ENCODE data around the gene CD160.
"Not testable (repeated sequence)": the region's sequence is repeated elsewhere in the genome, so short reads cannot be mapped to it uniquely, and the experiment has no call there.

CD160 gene

DNA sequence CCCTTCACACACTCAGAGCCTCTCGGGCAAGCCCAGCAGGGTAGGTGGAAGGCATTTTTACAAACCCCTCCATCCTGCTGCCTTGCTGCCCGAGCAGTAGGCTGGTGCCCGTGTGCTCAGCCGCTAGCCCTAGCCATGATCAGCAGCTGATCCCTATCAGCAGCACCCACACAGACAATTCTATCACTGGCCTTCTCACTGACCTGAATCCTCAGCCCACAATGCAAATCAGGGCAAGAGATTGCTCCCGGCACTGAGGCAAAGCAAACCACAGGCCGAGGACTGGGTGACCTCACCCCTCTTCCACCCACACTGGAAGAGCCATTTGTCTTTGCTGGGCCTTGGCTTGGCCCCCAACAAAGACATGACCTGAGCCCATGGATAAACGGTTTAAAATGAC is 11.2 kb upstream of the CD160 start:
- no peak for DNase-seq

GRCh38 chr1:145710291-145711027 is 8.8 kb upstream of the CD160 start:
- intact Hi-C loops (cut with DNase I): no loop called here
- no peak for DNase-seq

More for the DNA sequence above, 11.2 kb upstream of the CD160 start:
- intact Hi-C loops (cut with DNase I): no loop called here

- no peak for DNase-seq
- intact Hi-C loops (cut with DNase I): no loop called here
These were observed 8.1 kb upstream of the CD160 start for GRCh38 chr1:145711213-145711651.

DNA sequence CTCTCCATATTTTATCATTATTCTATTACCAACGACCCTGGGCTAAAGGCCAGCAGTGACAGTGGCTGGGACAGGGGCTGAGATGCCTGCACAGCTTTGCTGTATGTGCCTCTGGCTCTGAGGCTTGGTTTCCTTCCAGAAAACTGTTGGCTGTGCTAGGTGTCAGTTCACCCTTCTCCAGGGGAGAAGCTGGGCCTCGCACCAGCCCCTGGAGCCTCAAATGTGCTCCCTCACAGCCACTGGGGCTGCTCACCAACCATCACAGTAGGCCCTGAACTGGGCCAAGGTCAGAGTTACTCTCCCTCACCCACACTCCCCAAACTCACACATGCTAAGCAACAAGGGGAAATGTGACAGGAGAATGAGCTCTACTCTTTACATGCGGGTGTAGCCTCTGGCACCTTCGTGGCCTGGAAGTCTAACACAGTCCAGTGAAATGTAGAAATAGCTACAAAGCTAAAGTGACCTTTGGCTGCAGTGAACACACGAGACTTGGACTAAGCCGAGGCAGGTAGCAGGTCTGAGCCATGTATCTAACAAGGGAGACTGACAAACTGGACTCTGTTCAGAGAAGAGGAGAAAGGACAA is 4.7 kb upstream of the CD160 start:
- intact Hi-C loops (cut with DNase I): no loop called here
- no peak for DNase-seq

DNA sequence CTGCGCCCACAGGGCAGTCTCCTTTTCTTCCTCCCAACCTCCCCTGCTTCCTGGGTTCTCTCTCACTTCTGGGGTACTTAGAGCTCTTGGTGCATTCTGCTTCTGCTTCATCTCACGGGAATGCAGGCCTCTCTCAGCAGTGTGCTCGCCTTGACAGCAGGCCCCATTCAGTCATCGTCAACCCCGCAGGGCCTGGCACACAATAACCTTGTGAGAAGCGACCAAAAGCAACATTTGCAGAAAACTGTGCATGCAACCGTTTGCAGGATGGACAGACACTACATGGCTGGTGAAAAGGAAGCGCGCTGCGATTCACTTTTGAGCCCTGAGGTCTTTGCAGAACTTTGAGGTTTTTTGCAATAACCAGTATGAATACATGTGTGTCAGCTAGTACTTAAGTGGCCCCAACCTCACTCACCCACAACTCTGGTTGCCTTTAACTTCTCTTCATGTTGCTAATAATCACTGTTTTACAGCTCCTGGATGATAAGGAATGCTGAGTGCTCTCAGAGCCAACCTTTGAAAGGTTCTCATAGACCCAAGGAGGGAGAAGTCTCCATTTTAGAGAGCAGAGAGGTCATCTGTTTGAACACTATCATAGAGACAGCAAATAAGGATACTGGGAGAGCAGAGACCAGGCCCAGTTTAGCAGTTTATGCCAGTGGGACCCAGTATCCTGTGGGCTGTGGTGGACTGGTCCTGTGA is 2.5 kb upstream of the CD160 start:
- intact Hi-C loops (cut with DNase I): no loop called here
- no peak for DNase-seq

DNA sequence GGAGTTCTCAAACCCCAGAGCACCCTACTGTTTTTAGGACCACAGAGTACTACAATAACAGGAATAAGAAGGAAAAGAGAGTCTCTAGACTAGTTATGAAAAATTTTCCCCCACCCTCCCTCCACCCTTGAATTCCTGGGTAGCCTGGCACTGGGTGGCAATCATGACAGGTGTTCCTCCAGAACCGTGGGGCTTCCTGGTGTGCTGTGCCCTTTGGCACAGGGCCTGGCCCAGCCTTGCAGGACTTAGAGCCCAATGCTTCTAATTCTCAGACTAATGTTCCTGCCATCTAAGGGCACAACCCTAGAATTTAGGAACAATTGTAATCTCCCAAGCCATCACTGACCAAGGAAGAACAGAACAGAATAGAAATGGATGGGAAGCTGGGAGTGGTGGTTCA is 1.5 kb upstream of the CD160 start:
- DNase-seq: no peak
- intact Hi-C loops (cut with DNase I): no loop called here

- DNase-seq; intact Hi-C loops (cut with DNase I): not testable (repeated sequence)
These were observed 834 bp upstream of the CD160 start for GRCh38 chr1:145718465-145718864.

DNA sequence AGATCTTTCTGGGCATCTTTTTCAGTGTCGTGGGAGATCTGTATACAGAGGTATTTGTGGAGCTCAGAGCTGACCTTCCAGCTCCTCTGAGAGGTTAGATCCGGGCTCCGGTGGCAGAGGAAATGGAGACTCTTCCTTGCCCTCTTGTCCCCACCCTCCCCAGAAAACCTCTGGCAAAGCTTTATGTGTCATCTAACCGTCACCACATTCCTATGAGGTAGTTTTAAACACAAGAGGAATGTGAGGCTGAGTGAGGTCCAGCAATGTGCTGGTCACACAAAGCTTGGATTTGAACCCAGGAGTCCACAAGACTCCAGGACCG is 1.2 kb downstream of the CD160 start:
- intact Hi-C loops (cut with DNase I): no loop called here
- DNase-seq: no peak

DNA sequence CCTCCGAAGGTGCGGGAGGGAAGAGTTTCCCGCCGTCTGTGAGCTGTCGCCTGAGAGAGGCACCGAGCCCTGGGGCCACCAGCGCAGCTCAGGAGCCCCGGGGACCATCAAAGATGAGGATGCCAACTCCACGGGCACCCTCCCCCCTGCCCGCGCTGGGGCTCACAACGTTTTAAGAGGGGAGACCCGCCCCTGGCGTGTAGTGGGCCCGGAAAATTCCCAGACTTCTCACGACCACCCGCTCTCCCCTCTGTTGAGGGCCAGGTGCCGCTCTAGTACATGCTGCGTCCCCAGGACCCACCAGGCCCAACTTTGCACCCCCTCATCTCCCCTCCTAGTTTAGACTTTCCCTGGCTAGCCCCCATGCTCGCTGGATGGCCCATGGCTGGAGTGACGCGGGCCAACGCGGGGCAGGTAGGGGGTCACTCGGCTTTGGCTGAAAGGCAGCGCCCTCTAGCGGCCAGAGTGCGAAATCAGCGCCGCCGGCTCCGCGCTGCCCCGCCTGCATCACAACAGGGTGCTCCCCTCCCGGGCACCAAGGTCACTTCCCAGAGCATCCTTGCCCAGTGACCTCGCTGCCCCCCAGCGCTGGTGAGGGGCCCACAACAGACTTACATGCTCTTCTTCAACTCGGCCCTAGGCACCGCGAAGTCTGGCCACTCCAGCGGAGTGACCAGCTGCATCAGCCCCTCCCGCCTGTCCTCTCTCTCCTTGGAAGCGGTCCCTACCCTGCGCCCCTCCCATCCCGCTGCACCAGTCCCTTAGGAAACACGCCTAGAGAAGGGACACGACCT is 1.8 kb downstream of the CD160 start:
- DNase-seq: peak; percentile 45 to 95 (median 74)
- intact Hi-C loops (cut with DNase I): no loop called here

GRCh38 chr1:145726193-145726592 is 6.9 kb downstream of the CD160 start:
- intact Hi-C loops (cut with DNase I): not testable (repeated sequence)

GRCh38 chr1:145729196-145729595 is 9.9 kb downstream of the CD160 start:
- DNase-seq: no peak
- intact Hi-C loops (cut with DNase I): no loop called here

More at GRCh38 chr1:145726193-145726592, 6.9 kb downstream of the CD160 start:
- DNase-seq: not testable (repeated sequence)

- DNase-seq: no peak
- intact Hi-C loops (cut with DNase I): no loop called here
These were observed 10.6 kb downstream of the CD160 start for GRCh38 chr1:145729666-145730436.

DNA sequence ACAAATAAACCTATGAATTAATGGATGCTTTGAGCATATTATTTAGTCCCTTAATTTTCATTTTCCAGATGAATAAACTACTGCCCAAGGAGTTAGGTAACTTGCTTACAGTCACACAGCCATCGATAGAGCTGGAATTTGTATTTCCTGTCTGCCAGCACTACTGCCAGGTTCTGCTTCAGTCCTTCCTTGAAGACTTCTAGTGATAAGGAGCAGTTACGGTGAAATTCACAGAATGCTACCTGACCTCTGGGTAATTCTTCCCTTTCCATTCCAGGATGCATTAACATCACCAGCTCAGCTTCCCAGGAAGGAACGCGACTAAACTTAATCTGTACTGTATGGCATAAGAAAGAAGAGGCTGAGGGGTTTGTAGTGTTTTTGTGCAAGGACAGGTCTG is 11.2 kb downstream of the CD160 start:
- DNase-seq: no peak
- intact Hi-C loops (cut with DNase I): no loop called here

DNA sequence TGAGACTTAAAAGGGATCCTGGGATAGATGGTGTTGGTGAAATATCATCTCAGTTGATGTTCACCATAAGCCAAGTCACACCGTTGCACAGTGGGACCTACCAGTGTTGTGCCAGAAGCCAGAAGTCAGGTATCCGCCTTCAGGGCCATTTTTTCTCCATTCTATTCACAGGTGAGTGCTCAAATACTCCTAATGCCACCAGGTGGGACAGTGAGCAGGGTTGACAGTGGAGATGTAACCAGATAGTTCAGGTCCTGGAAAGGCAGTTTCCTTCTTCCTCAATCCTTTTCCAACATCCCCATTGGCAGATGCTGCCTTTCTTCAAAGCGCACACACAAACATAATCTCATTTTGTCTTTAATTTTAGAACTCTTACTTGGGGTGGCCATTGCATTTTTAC is 11.6 kb downstream of the CD160 start:
- intact Hi-C loops (cut with DNase I): no loop called here
- no peak for DNase-seq

DNA sequence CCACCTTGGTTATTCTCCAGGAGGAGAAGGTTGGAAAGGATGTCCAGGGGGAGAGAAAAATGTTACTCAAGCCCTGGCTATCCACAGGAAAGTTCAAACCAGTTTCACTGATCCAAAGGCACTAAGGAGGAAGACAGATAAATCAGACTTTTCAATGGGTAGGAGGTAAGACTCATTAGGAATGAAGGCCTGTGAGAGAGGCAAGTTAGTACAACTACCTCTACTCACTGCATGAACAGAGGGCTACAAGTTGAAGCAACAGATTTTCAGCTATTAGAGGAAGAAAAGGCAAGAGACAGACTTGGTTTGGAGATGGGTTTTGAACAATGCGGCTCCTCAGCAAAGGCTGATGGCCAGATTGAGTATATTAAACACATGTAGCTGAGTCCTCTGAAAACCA is 16.9 kb downstream of the CD160 start:
- DNase-seq: no peak
- intact Hi-C loops (cut with DNase I): no loop called here

- no peak for DNase-seq
- intact Hi-C loops (cut with DNase I): no loop called here
These were observed 21.0 kb downstream of the CD160 start for GRCh38 chr1:145740269-145740668.

GRCh38 chr1:145747398-145748247 is 28.3 kb downstream of the CD160 start:
- DNase-seq: no peak
- intact Hi-C loops (cut with DNase I): no loop called here

GRCh38 chr1:145750426-145750825 is 31.1 kb downstream of the CD160 start:
- intact Hi-C loops (cut with DNase I): no loop called here
- no peak for DNase-seq

DNA sequence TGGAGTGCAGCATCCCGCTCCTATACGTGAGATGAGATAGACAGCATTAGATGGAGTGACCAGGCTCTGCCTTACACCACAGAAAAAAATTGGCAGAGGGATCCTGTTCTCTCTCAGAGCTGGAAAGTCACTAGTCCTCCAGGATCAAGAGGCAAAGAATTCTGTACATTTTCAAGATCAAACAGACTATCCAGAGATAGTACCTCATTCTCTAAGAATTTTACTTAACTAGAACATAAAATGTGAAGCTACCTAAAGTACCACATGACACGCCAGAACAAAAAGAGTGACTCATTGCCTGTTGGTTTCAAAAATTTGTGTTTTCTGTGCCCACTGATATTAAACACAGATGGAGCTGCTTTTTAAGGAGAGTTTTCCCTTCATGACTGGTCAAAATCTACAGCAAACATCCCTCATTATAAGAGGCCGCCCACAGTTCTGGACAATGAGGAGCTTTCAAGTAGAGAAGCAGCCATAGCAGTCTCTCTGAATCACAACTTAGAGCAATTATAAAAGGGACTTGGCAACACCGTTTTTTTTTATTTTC is 32.3 kb downstream of the CD160 start:
- intact Hi-C loops (cut with DNase I): no loop called here
- DNase-seq: peak in 3 of 10 donors; percentile 13 to 30 (median 18)
